DND-41 (cell line): ENCODE data around the gene MAMSTR.

Experiments
- ATAC-seq: fragments of 200-7000 bp; cut with Tn5 transposase; 3 replicates; pipeline ENCODE4 v1.9.1; 2021; ENCODE audit warnings: low read depth; ENCODE audit not compliant: insufficient read depth
- DNase-seq: peaks from one replicate; pipeline ENCODE4 v3.0.0-alpha.2; 2020
- H2AFZ ChIP-seq: 2 replicates; pipeline ENCODE4 v1.6.0; 2012; ENCODE audit warnings: low read depth, low read length
- H3K27ac ChIP-seq: 2 replicates; pipeline ENCODE4 v1.5.1; 2012; ENCODE audit warnings: low read length, inconsistent platforms
- H3K27me3 ChIP-seq: fragments of 200-600 bp; sonication (generic); 2 replicates; pipeline ENCODE4 v1.6.0; 2012; ENCODE audit warnings: low read length, mild to moderate bottlenecking, inconsistent platforms; ENCODE audit not compliant: insufficient read depth, poor library complexity
- H3K36me3 ChIP-seq: 2 replicates; pipeline ENCODE4 v1.5.1; 2012; ENCODE audit warnings: low read length, inconsistent platforms; ENCODE audit not compliant: insufficient read depth
- H3K4me1 ChIP-seq: 2 replicates; pipeline ENCODE4 v1.5.1; 2012; ENCODE audit warnings: mild to moderate bottlenecking, low read length; ENCODE audit not compliant: insufficient read depth
- H3K4me2 ChIP-seq: 2 replicates; pipeline ENCODE4 v1.6.0; 2012; ENCODE audit warnings: mild to moderate bottlenecking, moderate library complexity, low read length, inconsistent platforms; ENCODE audit not compliant: insufficient read depth
- H3K4me3 ChIP-seq, 2 experiments: fragments of 200-600 bp in 1 of 2; shearing (Covaris generic) in 1 of 2; 2 replicates each; pipeline ENCODE4 v1.5.1; 2012 to 2016; ENCODE audit warnings: inconsistent platforms in 2 of 2, low read length in 2 of 2, mild to moderate bottlenecking in 2 of 2, low read depth in 1 of 2, moderate library complexity in 1 of 2
- H3K79me2 ChIP-seq: 2 replicates; pipeline ENCODE4 v1.6.0; 2012; ENCODE audit warnings: low read length, inconsistent platforms; ENCODE audit not compliant: insufficient read depth
- H3K9ac ChIP-seq: 2 replicates; pipeline ENCODE4 v1.6.0; 2012; ENCODE audit warnings: low read depth, mild to moderate bottlenecking, inconsistent platforms, low read length, moderate library complexity
- H3K9me3 ChIP-seq: 2 replicates; pipeline ENCODE4 v1.5.1; 2012; ENCODE audit warnings: low read length, moderate library complexity, mild to moderate bottlenecking, inconsistent platforms; ENCODE audit not compliant: insufficient read depth, severe bottlenecking
- H4K20me1 ChIP-seq: 2 replicates; pipeline ENCODE4 v1.6.0; 2012; ENCODE audit warnings: low read length; ENCODE audit not compliant: insufficient read depth
- CTCF ChIP-seq: IDR thresholded peaks from 2 replicates; pipeline ENCODE4 v1.5.1; 2012; ENCODE audit warnings: borderline replicate concordance, low read length, moderate library complexity, mild to moderate bottlenecking; ENCODE audit not compliant: poor library complexity, severe bottlenecking; ENCODE audit errors: extremely low read depth
- EZH2 ChIP-seq: IDR thresholded peaks from 3 replicates; pipeline ENCODE4 v1.6.1; 2012; ENCODE audit warnings: borderline replicate concordance, low read depth, mild to moderate bottlenecking, moderate library complexity, low read length, inconsistent platforms; ENCODE audit not compliant: severe bottlenecking

The MAMSTR gene

GRCh38 chr19:48708471-48708870 lies 11.1 kb downstream of the MAMSTR start:
- Histone ChIP-seq H3K4me2 (no peak overlapping the region), H2AFZ (no peak overlapping the region), H3K4me1 (peaks cover 10% of the 10 kb centered on the region), H3K79me2 (peaks cover 6% of the 10 kb centered on the region), H3K9me3 (no peaks in the 10 kb centered on the region), H3K27ac (no peak overlapping the region), H4K20me1 (no peaks in the 10 kb centered on the region), H3K36me3 (peaks cover 5% of the 10 kb centered on the region), H3K4me3 (no peak overlapping the region), H3K9ac (no peak overlapping the region), H3K27me3 (no peaks in the 10 kb centered on the region)
- ATAC-seq (no peak), DNase-seq (no peak)
- TF ChIP-seq EZH2 (no peak), CTCF (no peak)

- Histone ChIP-seq H4K20me1 (no peaks in the 10 kb centered on the region), H3K4me2 (no peak overlapping the region), H2AFZ (no peak overlapping the region), H3K36me3 (peaks cover 9% of the 10 kb centered on the region), H3K27me3 (no peaks in the 10 kb centered on the region), H3K9me3 (no peaks in the 10 kb centered on the region), H3K79me2 (no peaks in the 10 kb centered on the region), H3K4me1 (no peaks in the 10 kb centered on the region), H3K4me3 (no peak overlapping the region), H3K9ac (no peak overlapping the region), H3K27ac (no peak overlapping the region)
- ATAC-seq (no peak), DNase-seq (no peak)
- TF ChIP-seq EZH2 (no peak), CTCF (no peak)
Measured at GRCh38 chr19:48705431-48705830, 14.1 kb downstream of the MAMSTR start.

- no peak overlapping the region for H3K4me2 ChIP-seq
- peaks cover 9% of the 10 kb centered on the region for H3K36me3 ChIP-seq
- no peak overlapping the region for H3K4me3 ChIP-seq
- H3K4me1 ChIP-seq, result no peaks in the 10 kb centered on the region
- no peak for DNase-seq
- H3K9ac ChIP-seq, result no peak overlapping the region
- H2AFZ ChIP-seq, result no peak overlapping the region
- no peaks in the 10 kb centered on the region for H3K27me3 ChIP-seq
- no peaks in the 10 kb centered on the region for H3K79me2 ChIP-seq
- H3K9me3 ChIP-seq, result no peaks in the 10 kb centered on the region
- ATAC-seq, result no peak
- no peak overlapping the region for H3K27ac ChIP-seq
- TF ChIP-seq CTCF, result no peak
- TF ChIP-seq EZH2, result no peak
- H4K20me1 ChIP-seq, result no peaks in the 10 kb centered on the region
Measured at GRCh38 chr19:48703316-48703715, 16.2 kb downstream of the MAMSTR start.

GRCh38 chr19:48702701-48703100 lies 16.8 kb downstream of the MAMSTR start:
- Histone ChIP-seq H3K79me2 (no peaks in the 10 kb centered on the region), H3K27me3 (no peaks in the 10 kb centered on the region), H4K20me1 (no peaks in the 10 kb centered on the region), H3K27ac (no peak overlapping the region), H3K9ac (no peak overlapping the region), H3K4me2 (no peak overlapping the region), H2AFZ (no peak overlapping the region), H3K4me3 (no peak overlapping the region), H3K4me1 (no peaks in the 10 kb centered on the region), H3K9me3 (no peaks in the 10 kb centered on the region), H3K36me3 (peaks cover 9% of the 10 kb centered on the region)
- ATAC-seq (no peak), DNase-seq (no peak)
- TF ChIP-seq EZH2, result no peak
- no peak for TF ChIP-seq CTCF
